ENCODE measurements around the gene HDGF. TPM values are rescaled to one million over a fixed set of nuclear protein-coding genes. Genes with fewer than 3 reads are reported as not detected.

Gene HDGF
- total and polyA plus RNA-seq, 2 donors (not counting 1 experiment from before 2014, with no cell fraction given) = 99.1 to 138 TPM

DNA sequence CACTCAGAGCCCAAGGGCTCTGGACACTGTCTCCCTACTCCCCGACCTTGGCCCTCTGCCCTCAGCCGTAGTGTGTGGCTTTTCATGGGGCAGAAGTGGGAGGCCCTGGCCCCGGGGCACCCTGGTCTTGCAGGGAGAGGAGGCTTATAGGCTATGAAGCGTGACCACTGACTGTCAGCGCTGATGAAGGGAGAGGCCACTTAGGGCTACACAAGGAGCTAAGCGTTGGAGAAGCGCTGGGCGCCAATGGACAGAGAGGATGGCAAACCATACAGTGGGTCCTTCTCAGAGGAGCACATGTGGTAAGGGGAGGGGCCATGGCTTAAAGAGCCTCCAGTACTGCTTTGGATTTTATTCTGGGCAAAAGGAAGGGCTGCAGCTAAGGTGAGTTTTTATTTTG, 54.0 kb downstream of the HDGF start:
- TF ChIP-seq, protein P1, sequence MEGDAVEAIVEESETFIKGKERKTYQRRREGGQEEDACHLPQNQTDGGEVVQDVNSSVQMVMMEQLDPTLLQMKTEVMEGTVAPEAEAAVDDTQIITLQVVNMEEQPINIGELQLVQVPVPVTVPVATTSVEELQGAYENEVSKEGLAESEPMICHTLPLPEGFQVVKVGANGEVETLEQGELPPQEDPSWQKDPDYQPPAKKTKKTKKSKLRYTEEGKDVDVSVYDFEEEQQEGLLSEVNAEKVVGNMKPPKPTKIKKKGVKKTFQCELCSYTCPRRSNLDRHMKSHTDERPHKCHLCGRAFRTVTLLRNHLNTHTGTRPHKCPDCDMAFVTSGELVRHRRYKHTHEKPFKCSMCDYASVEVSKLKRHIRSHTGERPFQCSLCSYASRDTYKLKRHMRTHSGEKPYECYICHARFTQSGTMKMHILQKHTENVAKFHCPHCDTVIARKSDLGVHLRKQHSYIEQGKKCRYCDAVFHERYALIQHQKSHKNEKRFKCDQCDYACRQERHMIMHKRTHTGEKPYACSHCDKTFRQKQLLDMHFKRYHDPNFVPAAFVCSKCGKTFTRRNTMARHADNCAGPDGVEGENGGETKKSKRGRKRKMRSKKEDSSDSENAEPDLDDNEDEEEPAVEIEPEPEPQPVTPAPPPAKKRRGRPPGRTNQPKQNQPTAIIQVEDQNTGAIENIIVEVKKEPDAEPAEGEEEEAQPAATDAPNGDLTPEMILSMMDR (conservative IDR thresholded peaks at IDR 0.05 in 1 of 2, IDR thresholded peaks at IDR 0.05 in 1 of 2; ENCODE audit: low read depth in 1 of 2, low read length in 2 of 2) = no peak
- no peak for TF ChIP-seq EZH2 (IDR thresholded peaks at IDR 0.05; ENCODE audit: low read length, missing control alignments)
- peaks cover 8% of the 10 kb centered on the region for H3K36me3 ChIP-seq (ENCODE audit: control insufficient read depth, insufficient read depth, low read length)
- no peak overlapping the region for H3K4me3 ChIP-seq (replicated peaks in 1 of 4; ENCODE audit: control extremely low read depth in 1 of 4, insufficient read depth in 1 of 4, low read depth in 3 of 4, low read length in 4 of 4)
- no peak overlapping the region for H3K4me2 ChIP-seq (ENCODE audit: extremely low read depth, insufficient read depth, low read length)
- H4K20me1 ChIP-seq (ENCODE audit: control insufficient read depth, extremely low read depth, insufficient read depth, low read length) = no peaks in the 10 kb centered on the region
- no peak overlapping the region for H3K27ac ChIP-seq (ENCODE audit: insufficient read depth, low read length)
- H3K79me2 ChIP-seq (ENCODE audit: control insufficient read depth, insufficient read depth, low read length) = no peaks in the 10 kb centered on the region
- no peak overlapping the region for H3K9ac ChIP-seq (ENCODE audit: insufficient read depth, low read length)
- H2AFZ ChIP-seq (ENCODE audit: low read length) = no peak overlapping the region
- H3K4me1 ChIP-seq (ENCODE audit: control insufficient read depth, extremely low read depth, insufficient read depth, low read length) = no peaks in the 10 kb centered on the region
- no peaks in the 10 kb centered on the region for H3K27me3 ChIP-seq (ENCODE audit: control insufficient read depth, insufficient read depth, low read length)
- no peaks in the 10 kb centered on the region for H3K9me3 ChIP-seq (ENCODE audit: control insufficient read depth, insufficient read depth, low read depth, low read length)
- DNase-seq (ENCODE audit: low read depth in 2 of 2) = no peak

DNA sequence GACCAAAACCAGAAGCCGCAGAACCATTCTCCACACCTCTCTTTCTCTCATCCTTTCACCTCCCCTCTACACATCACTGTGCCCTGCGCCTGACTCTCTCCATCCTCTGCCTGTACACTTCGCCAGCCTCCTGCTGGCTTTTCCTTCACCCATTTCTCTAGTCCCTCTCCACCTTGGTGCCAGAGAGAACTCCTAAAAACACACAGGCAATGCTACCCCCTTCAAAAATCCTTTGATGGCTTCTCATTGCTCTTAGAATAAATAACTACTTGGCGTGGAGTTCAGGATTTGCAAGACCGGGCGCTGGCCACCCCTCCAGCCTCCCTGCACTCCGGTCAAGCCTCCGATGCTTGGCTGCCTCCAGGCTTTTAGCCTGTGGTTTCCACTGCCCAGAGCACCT, 54.7 kb downstream of the HDGF start:
- H4K20me1 ChIP-seq (ENCODE audit: control insufficient read depth, extremely low read depth, insufficient read depth, low read length) = no peaks in the 10 kb centered on the region
- DNase-seq (ENCODE audit: low read depth in 2 of 2) = no peak
- no peaks in the 10 kb centered on the region for H3K27me3 ChIP-seq (ENCODE audit: control insufficient read depth, insufficient read depth, low read length)
- no peaks in the 10 kb centered on the region for H3K9me3 ChIP-seq (ENCODE audit: control insufficient read depth, insufficient read depth, low read depth, low read length)
- no peak overlapping the region for H3K4me2 ChIP-seq (ENCODE audit: extremely low read depth, insufficient read depth, low read length)
- H3K4me1 ChIP-seq (ENCODE audit: control insufficient read depth, extremely low read depth, insufficient read depth, low read length) = no peaks in the 10 kb centered on the region
- H3K9ac ChIP-seq (ENCODE audit: insufficient read depth, low read length) = no peak overlapping the region
- no peak overlapping the region for H2AFZ ChIP-seq (ENCODE audit: low read length)
- no peak overlapping the region for H3K4me3 ChIP-seq (replicated peaks in 1 of 4; ENCODE audit: control extremely low read depth in 1 of 4, insufficient read depth in 1 of 4, low read depth in 3 of 4, low read length in 4 of 4)
- no peak overlapping the region for H3K27ac ChIP-seq (ENCODE audit: insufficient read depth, low read length)
- peaks cover 8% of the 10 kb centered on the region for H3K36me3 ChIP-seq (ENCODE audit: control insufficient read depth, insufficient read depth, low read length)
- H3K79me2 ChIP-seq (ENCODE audit: control insufficient read depth, insufficient read depth, low read length) = no peaks in the 10 kb centered on the region
- TF ChIP-seq, protein P1 (conservative IDR thresholded peaks at IDR 0.05 in 1 of 2, IDR thresholded peaks at IDR 0.05 in 1 of 2; ENCODE audit: low read depth in 1 of 2, low read length in 2 of 2) = no peak
- no peak for TF ChIP-seq EZH2 (IDR thresholded peaks at IDR 0.05; ENCODE audit: low read length, missing control alignments)

DNA sequence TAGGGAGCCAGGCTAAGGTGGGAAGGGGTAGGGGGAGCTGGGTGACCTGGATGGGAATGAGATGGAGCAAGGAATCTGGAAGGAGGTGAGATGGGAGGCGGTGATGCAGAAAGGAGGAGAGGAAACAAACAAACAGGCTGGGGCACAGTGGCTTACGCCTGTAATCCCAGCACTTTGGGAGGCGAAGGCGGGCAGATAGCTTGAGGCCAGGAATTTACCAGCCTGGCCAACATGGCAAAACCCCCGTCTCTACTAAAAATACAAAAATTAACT, 56.8 kb downstream of the HDGF start:
- H3K9me3 ChIP-seq (ENCODE audit: control insufficient read depth, insufficient read depth, low read depth, low read length) = no peaks in the 10 kb centered on the region
- H3K79me2 ChIP-seq (ENCODE audit: control insufficient read depth, insufficient read depth, low read length) = no peaks in the 10 kb centered on the region
- H3K27ac ChIP-seq (ENCODE audit: insufficient read depth, low read length) = no peak overlapping the region
- no peak overlapping the region for H3K9ac ChIP-seq (ENCODE audit: insufficient read depth, low read length)
- peaks cover 11% of the 10 kb centered on the region for H3K4me1 ChIP-seq (ENCODE audit: control insufficient read depth, extremely low read depth, insufficient read depth, low read length)
- TF ChIP-seq, protein P1 (conservative IDR thresholded peaks at IDR 0.05 in 1 of 2, IDR thresholded peaks at IDR 0.05 in 1 of 2; ENCODE audit: low read depth in 1 of 2, low read length in 2 of 2) = no peak
- TF ChIP-seq EZH2 (IDR thresholded peaks at IDR 0.05; ENCODE audit: low read length, missing control alignments) = no peak
- no peak for DNase-seq (ENCODE audit: low read depth in 2 of 2)
- no peak overlapping the region for H2AFZ ChIP-seq (ENCODE audit: low read length)
- no peaks in the 10 kb centered on the region for H3K36me3 ChIP-seq (ENCODE audit: control insufficient read depth, insufficient read depth, low read length)
- no peaks in the 10 kb centered on the region for H3K27me3 ChIP-seq (ENCODE audit: control insufficient read depth, insufficient read depth, low read length)
- no peak overlapping the region for H3K4me3 ChIP-seq (replicated peaks in 1 of 4; ENCODE audit: control extremely low read depth in 1 of 4, insufficient read depth in 1 of 4, low read depth in 3 of 4, low read length in 4 of 4)
- H3K4me2 ChIP-seq (ENCODE audit: extremely low read depth, insufficient read depth, low read length) = no peak overlapping the region
- H4K20me1 ChIP-seq (ENCODE audit: control insufficient read depth, extremely low read depth, insufficient read depth, low read length) = no peaks in the 10 kb centered on the region
